ENCODE results near the gene SLC25A36. TPM values are rescaled to one million over a fixed set of nuclear protein-coding genes. Genes with fewer than 3 reads are reported as not detected.

Gene SLC25A36
- polyA plus RNA-seq (ENCODE audit: insufficient read length in 4 of 4): 100 to 1,000 TPM; 157 to 197 (median 169) TPM

- DNase-seq (ENCODE audit: low read depth in 4 of 4, low spot score in 2 of 4): peak; percentile 93 to 98 (median 98)
These were observed at the start of gene SLC25A36 for GRCh38 chr3:140941434-140942220. TSS of gene SLC25A36 (plus strand) at chr3:140941836. CDS start at chr3:140942055, 219 bp downstream.

GRCh38 chr3:140896997-140897396 is 44.6 kb upstream of the SLC25A36 start:
- DNase-seq (ENCODE audit: low read depth in 4 of 4, low spot score in 2 of 4): no peak

GRCh38 chr3:140898340-140899180 is 43.1 kb upstream of the SLC25A36 start:
- DNase-seq (ENCODE audit: low read depth in 4 of 4, low spot score in 2 of 4): peak in 3 of 4 donors; percentile 23 to 52 (median 28)

GRCh38 chr3:140899363-140899762 is 42.3 kb upstream of the SLC25A36 start:
- no peak for DNase-seq (ENCODE audit: low read depth in 4 of 4, low spot score in 2 of 4)

GRCh38 chr3:140902791-140903190 is 38.8 kb upstream of the SLC25A36 start:
- DNase-seq (ENCODE audit: low read depth in 4 of 4, low spot score in 2 of 4): no peak

GRCh38 chr3:140903196-140903595 is 38.4 kb upstream of the SLC25A36 start:
- DNase-seq (ENCODE audit: low read depth in 4 of 4, low spot score in 2 of 4): no peak

GRCh38 chr3:140904521-140904920 is 37.1 kb upstream of the SLC25A36 start:
- DNase-seq (ENCODE audit: low read depth in 4 of 4, low spot score in 2 of 4): no peak

- no peak for DNase-seq (ENCODE audit: low read depth in 4 of 4, low spot score in 2 of 4)
These were observed 36.1 kb upstream of the SLC25A36 start for GRCh38 chr3:140905559-140905958.

- DNase-seq (ENCODE audit: low read depth in 4 of 4, low spot score in 2 of 4): no peak
These were observed 34.9 kb upstream of the SLC25A36 start for GRCh38 chr3:140906785-140907184.

- DNase-seq (ENCODE audit: low read depth in 4 of 4, low spot score in 2 of 4): no peak
These were observed 30.8 kb upstream of the SLC25A36 start for GRCh38 chr3:140910860-140911259.

- no peak for DNase-seq (ENCODE audit: low read depth in 4 of 4, low spot score in 2 of 4)
These were observed 29.8 kb upstream of the SLC25A36 start for GRCh38 chr3:140911822-140912221.

- DNase-seq (ENCODE audit: low read depth in 4 of 4, low spot score in 2 of 4): no peak
These were observed 27.9 kb upstream of the SLC25A36 start for GRCh38 chr3:140913728-140914127.

- no peak for DNase-seq (ENCODE audit: low read depth in 4 of 4, low spot score in 2 of 4)
These were observed 27.2 kb upstream of the SLC25A36 start for GRCh38 chr3:140914384-140914945.

- no peak for DNase-seq (ENCODE audit: low read depth in 4 of 4, low spot score in 2 of 4)
These were observed 25.0 kb upstream of the SLC25A36 start for GRCh38 chr3:140916603-140917002.

- DNase-seq (ENCODE audit: low read depth in 4 of 4, low spot score in 2 of 4): no peak
These were observed 23.9 kb upstream of the SLC25A36 start for GRCh38 chr3:140917772-140918171.

- DNase-seq (ENCODE audit: low read depth in 4 of 4, low spot score in 2 of 4): no peak
These were observed 21.6 kb upstream of the SLC25A36 start for GRCh38 chr3:140920029-140920428.

GRCh38 chr3:140922634-140923033 is 19.0 kb upstream of the SLC25A36 start:
- no peak for DNase-seq (ENCODE audit: low read depth in 4 of 4, low spot score in 2 of 4)

- DNase-seq (ENCODE audit: low read depth in 4 of 4, low spot score in 2 of 4): no peak
These were observed 17.4 kb upstream of the SLC25A36 start for GRCh38 chr3:140924097-140924873.

GRCh38 chr3:140927279-140928069 is 14.2 kb upstream of the SLC25A36 start:
- DNase-seq (ENCODE audit: low read depth in 4 of 4, low spot score in 2 of 4): no peak

GRCh38 chr3:140929446-140929845 is 12.2 kb upstream of the SLC25A36 start:
- DNase-seq (ENCODE audit: low read depth in 4 of 4, low spot score in 2 of 4): no peak

Measured in left renal cortex interstitium (tissue), 4 donors.